ENCODE measurements around the gene TBC1D16. TPM values are rescaled to one million over a fixed set of nuclear protein-coding genes. Genes with fewer than 3 reads are reported as not detected.

The TBC1D16 gene
- total RNA-seq, 1 experiment from 2014 or later: 85.8 TPM

DNA sequence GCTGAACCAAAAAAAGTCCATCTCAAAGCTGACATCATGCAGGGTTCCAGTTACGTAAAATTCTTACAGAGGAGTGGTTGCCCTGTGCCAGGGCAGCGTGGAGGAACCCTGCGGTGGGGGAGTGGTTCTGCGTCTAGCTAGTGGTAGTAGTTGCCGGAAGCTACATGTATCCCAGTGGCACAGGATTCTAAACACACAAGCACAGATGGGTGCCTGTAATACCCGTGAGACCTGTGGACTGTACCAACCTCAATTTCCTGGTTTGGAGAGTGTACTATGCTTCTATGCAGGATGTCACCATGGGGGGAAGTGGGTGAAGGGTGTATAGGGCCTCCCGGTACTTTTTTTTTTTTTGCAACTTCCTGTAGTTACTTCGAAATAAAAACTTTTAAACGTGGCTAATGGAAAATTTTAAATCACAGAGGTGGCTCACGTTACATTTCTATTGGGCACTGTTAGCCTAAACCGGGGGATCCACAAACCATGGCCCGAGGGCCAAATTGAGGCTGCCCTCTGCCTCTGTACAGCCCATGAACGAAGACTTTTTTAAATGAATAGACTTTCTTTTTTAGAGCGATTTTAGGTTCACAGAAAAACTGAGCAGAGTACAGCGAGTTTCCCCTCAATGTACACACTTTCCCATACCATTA lies 38.5 kb downstream of the TBC1D16 start:
- H3K9ac ChIP-seq (ENCODE audit: extremely low read depth, insufficient read length, low read length): no peak overlapping the region
- TF ChIP-seq, protein P1, sequence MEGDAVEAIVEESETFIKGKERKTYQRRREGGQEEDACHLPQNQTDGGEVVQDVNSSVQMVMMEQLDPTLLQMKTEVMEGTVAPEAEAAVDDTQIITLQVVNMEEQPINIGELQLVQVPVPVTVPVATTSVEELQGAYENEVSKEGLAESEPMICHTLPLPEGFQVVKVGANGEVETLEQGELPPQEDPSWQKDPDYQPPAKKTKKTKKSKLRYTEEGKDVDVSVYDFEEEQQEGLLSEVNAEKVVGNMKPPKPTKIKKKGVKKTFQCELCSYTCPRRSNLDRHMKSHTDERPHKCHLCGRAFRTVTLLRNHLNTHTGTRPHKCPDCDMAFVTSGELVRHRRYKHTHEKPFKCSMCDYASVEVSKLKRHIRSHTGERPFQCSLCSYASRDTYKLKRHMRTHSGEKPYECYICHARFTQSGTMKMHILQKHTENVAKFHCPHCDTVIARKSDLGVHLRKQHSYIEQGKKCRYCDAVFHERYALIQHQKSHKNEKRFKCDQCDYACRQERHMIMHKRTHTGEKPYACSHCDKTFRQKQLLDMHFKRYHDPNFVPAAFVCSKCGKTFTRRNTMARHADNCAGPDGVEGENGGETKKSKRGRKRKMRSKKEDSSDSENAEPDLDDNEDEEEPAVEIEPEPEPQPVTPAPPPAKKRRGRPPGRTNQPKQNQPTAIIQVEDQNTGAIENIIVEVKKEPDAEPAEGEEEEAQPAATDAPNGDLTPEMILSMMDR (conservative IDR thresholded peaks at IDR 0.05): no peak

More for the DNA sequence above, 38.5 kb downstream of the TBC1D16 start:
- Mint-ChIP-seq H3K36me3 (ENCODE audit: insufficient read depth in 1 of 3, low read depth in 3 of 3) (peaks cover 15 to 19% (median 19%) of the 10 kb centered on the region in 3 experiments), H3K4me3 (no peak overlapping the region), H3K9me3 (no peaks in the 10 kb centered on the region; a peak in 1 of 5 replicates), H3K4me1 (peaks cover 18 to 22% of the 10 kb centered on the region in 2 experiments), H3K27ac (peak overlapping the region in 1 of 3 experiments; percentile 29; a peak in 2 of 7 replicates), H3K27me3 (ENCODE audit: low read depth) (no peaks in the 10 kb centered on the region)
- Histone ChIP-seq H3K79me2 (ENCODE audit: insufficient read depth, low read length) (no peaks in the 10 kb centered on the region), H3K27ac (ENCODE audit: insufficient read length, low read depth, low read length) (no peak overlapping the region), H2AK5ac (ENCODE audit: insufficient read length, low read length) (no peak overlapping the region), H4K8ac (replicated peaks; ENCODE audit: insufficient read length, low read depth, low read length) (no peak overlapping the region), H3T11ph (ENCODE audit: low read length) (no peak overlapping the region), H2BK12ac (ENCODE audit: insufficient read length, low read depth, low read length) (no peak overlapping the region), H3K56ac (ENCODE audit: insufficient read length, low read depth, low read length) (no peak overlapping the region), H3K4me2 (ENCODE audit: insufficient read depth, insufficient read length, low read length) (no peak overlapping the region), H3K14ac (ENCODE audit: insufficient read depth, low read length) (no peak overlapping the region), H3K27me3 (ENCODE audit: insufficient read depth, low read length) (no peaks in the 10 kb centered on the region), H2BK120ac (ENCODE audit: low read depth, low read length, poor library complexity, severe bottlenecking) (no peak overlapping the region), H3K79me1 (ENCODE audit: insufficient read depth, low read depth, low read length, poor library complexity, severe bottlenecking) (no peaks in the 10 kb centered on the region), H2BK20ac (ENCODE audit: low read depth, low read length, poor library complexity, severe bottlenecking) (no peak overlapping the region), H2AFZ (ENCODE audit: low read length) (no peak overlapping the region), H4K91ac (ENCODE audit: insufficient read length, low read depth, low read length) (no peak overlapping the region), H3K23me2 (ENCODE audit: insufficient read length, low read depth, low read length, poor library complexity, severe bottlenecking) (no peaks in the 10 kb centered on the region), H3K23ac (ENCODE audit: insufficient read length, low read depth, low read length) (no peak overlapping the region), H4K5ac (ENCODE audit: insufficient read length, low read depth, low read length) (no peak overlapping the region), H3K9me3 (ENCODE audit: control insufficient read depth, low read depth, low read length) (no peaks in the 10 kb centered on the region), H3K4ac (ENCODE audit: low read depth, low read length) (no peak overlapping the region), H2BK5ac (ENCODE audit: insufficient read length, low read length) (no peak overlapping the region), H4K20me1 (ENCODE audit: control insufficient read depth, insufficient read depth, insufficient read length) (no peaks in the 10 kb centered on the region), H2BK15ac (ENCODE audit: low read depth, low read length) (no peak overlapping the region), H3K18ac (ENCODE audit: insufficient read length, low read depth, low read length) (no peak overlapping the region), H3K4me1 (ENCODE audit: insufficient read depth, low read length) (no peaks in the 10 kb centered on the region)
- WGBS (ENCODE audit: extremely low coverage, insufficient read length, low lambda C conversion rate): no CpG with 5 or more reads among the region's 15 CpGs
- DNase-seq: no peak
